ENCODE data around the gene OR2AG2.

GRCh38 chr11:6755303-6755952, 16.3 kb downstream of the OR2AG2 start:
- TF ChIP-seq CTCF (IDR thresholded peaks at IDR 0.05): peak; percentile 46 to 90 (median 69)
- no peak for TF ChIP-seq POLR2A (IDR thresholded peaks at IDR 0.05; ENCODE audit: low read depth)
- TF ChIP-seq POLR2AphosphoS5 (IDR thresholded peaks at IDR 0.05): no peak
- TF ChIP-seq EP300 (IDR thresholded peaks at IDR 0.05): no peak

Measured in esophagus muscularis mucosa (tissue), 4 donors.